Activated T-helper 1 cell treated with anti-CD3 and anti-CD28 coated beads, Interleukin-12 subunit alpha, Interleukin-12 subunit beta, Interleukin-2, Interleukin-4 antibody, amounts not matched to agents 30 ng/mL and 10 ng/mL and 1 ng/mL, durations not matched to agents 14 hours and 24 hours and 36 hours (primary cell): ENCODE measurements around the gene LRIG1. TPM values are rescaled to one million over a fixed set of nuclear protein-coding genes. Genes with fewer than 3 reads are reported as not detected.

Experiments used
- DNase-seq: peaks from one replicate; pipeline ENCODE4 v3.0.0; 2021; ENCODE audit warnings: low spot score
- H3K27ac Mint-ChIP-seq: one replicate; pipeline ENCODE4 v1.8.0; 2021; ENCODE audit warnings: mild to moderate bottlenecking, mixed read lengths
- H3K27me3 Mint-ChIP-seq: one replicate; pipeline ENCODE4 v1.8.0; 2022; ENCODE audit warnings: mild to moderate bottlenecking, moderate library complexity, mixed read lengths; ENCODE audit not compliant: insufficient read depth
- H3K36me3 Mint-ChIP-seq: one replicate; pipeline ENCODE4 v1.8.0; 2021; ENCODE audit warnings: low read depth, mixed read lengths
- H3K4me1 Mint-ChIP-seq: one replicate; pipeline ENCODE4 v1.8.0; 2021; ENCODE audit warnings: low read depth, mixed read lengths
- H3K4me3 Mint-ChIP-seq: one replicate; pipeline ENCODE4 v1.8.0; 2021; ENCODE audit warnings: mild to moderate bottlenecking, moderate library complexity, mixed read lengths
- H3K9me3 Mint-ChIP-seq: one replicate; pipeline ENCODE4 v1.8.0; 2021; ENCODE audit warnings: mixed read lengths
- intact Hi-C: fragments of 100-400 bp; cut with micrococcal nuclease; formaldehyde crosslinking; loops from one replicate; pipeline ENCODE4 v1.15.1; 2024
- total RNA-seq: library from RNA; stranded (reverse); gene quantifications from 2 replicates; pipeline ENCODE4 v1.2.3, GENCODE V29; 2022

The LRIG1 gene
- total RNA-seq, 1 donor from 2014 or later = 57.4 TPM

- H3K9me3 Mint-ChIP-seq = no peaks in the 10 kb centered on the region
- H3K4me1 Mint-ChIP-seq = peaks cover 97% of the 10 kb centered on the region
- no peak overlapping the region for H3K4me3 Mint-ChIP-seq
- H3K36me3 Mint-ChIP-seq = peaks cover 34% of the 10 kb centered on the region
- no peak for DNase-seq
- intact Hi-C loops = loop anchor here (1.0 to 10.0 kb wide), 3 partner anchors 7 to 526 kb away; no protein-coding TSS in a partner anchor
- peak overlapping the region; percentile 90 for H3K27ac Mint-ChIP-seq
- no peaks in the 10 kb centered on the region for H3K27me3 Mint-ChIP-seq
Measured at GRCh38 chr3:66490984-66491383, 9.8 kb downstream of the LRIG1 start.

DNA sequence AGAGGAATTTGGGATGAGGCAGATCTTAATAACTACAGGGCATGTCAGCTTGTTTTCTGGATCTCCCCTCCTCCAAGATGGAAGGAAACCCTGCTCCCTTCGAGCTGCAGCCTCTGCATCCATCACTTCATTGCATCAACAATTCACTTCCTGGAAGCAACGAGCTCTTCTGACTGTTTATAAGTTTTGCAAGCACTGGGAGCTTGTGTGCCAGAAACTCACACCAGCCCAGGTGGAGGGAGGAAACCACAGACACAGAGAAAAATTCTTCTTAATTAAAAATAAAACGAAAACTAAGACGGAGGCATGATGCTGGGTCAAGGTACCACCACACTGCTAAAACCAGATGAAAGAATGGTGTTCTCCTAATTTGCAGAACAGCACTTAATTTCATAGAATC is 10.6 kb downstream of the LRIG1 start:
- Mint-ChIP-seq H3K27ac (peak overlapping the region; percentile 90), H3K4me3 (peak overlapping the region; percentile 77), H3K9me3 (no peaks in the 10 kb centered on the region), H3K27me3 (no peaks in the 10 kb centered on the region), H3K4me1 (peaks cover 97% of the 10 kb centered on the region), H3K36me3 (peaks cover 39% of the 10 kb centered on the region)
- no peak for DNase-seq
- intact Hi-C loops = loop anchor here (1.0 to 10.0 kb wide), 3 partner anchors 8 to 525 kb away; no protein-coding TSS in a partner anchor

GRCh38 chr3:66489581-66489980 is 11.2 kb downstream of the LRIG1 start:
- intact Hi-C loops = no loop called here
- peaks cover 94% of the 10 kb centered on the region for H3K4me1 Mint-ChIP-seq
- no peak for DNase-seq

GRCh38 chr3:66489115-66489514 is 11.7 kb downstream of the LRIG1 start:
- DNase-seq = no peak
- Mint-ChIP-seq H3K27me3 (no peaks in the 10 kb centered on the region), H3K9me3 (no peaks in the 10 kb centered on the region), H3K4me1 (peaks cover 94% of the 10 kb centered on the region), H3K36me3 (peaks cover 39% of the 10 kb centered on the region), H3K27ac (peak overlapping the region; percentile 90), H3K4me3 (peak overlapping the region; percentile 77)
- intact Hi-C loops = no loop called here

More at GRCh38 chr3:66489581-66489980, 11.2 kb downstream of the LRIG1 start:
- Mint-ChIP-seq H3K27ac (peak overlapping the region; percentile 90), H3K36me3 (peaks cover 36% of the 10 kb centered on the region), H3K4me3 (peak overlapping the region; percentile 77), H3K27me3 (no peaks in the 10 kb centered on the region), H3K9me3 (no peaks in the 10 kb centered on the region)

- peak overlapping the region; percentile 76 for H3K27ac Mint-ChIP-seq
- peaks cover 40% of the 10 kb centered on the region for H3K36me3 Mint-ChIP-seq
- intact Hi-C loops = no loop called here
- H3K4me1 Mint-ChIP-seq = peaks cover 94% of the 10 kb centered on the region
- H3K4me3 Mint-ChIP-seq = peak overlapping the region; percentile 56
- no peaks in the 10 kb centered on the region for H3K27me3 Mint-ChIP-seq
- no peak for DNase-seq
- no peaks in the 10 kb centered on the region for H3K9me3 Mint-ChIP-seq
Measured at GRCh38 chr3:66488492-66488891, 12.3 kb downstream of the LRIG1 start.

GRCh38 chr3:66487465-66487864 is 13.4 kb downstream of the LRIG1 start:
- no peak for DNase-seq
- no peaks in the 10 kb centered on the region for H3K9me3 Mint-ChIP-seq
- peak overlapping the region; percentile 21 for H3K4me3 Mint-ChIP-seq
- H3K4me1 Mint-ChIP-seq = peaks cover 92% of the 10 kb centered on the region
- no peaks in the 10 kb centered on the region for H3K27me3 Mint-ChIP-seq
- peak overlapping the region; percentile 70 for H3K27ac Mint-ChIP-seq
- H3K36me3 Mint-ChIP-seq = peaks cover 41% of the 10 kb centered on the region
- intact Hi-C loops = no loop called here

DNA sequence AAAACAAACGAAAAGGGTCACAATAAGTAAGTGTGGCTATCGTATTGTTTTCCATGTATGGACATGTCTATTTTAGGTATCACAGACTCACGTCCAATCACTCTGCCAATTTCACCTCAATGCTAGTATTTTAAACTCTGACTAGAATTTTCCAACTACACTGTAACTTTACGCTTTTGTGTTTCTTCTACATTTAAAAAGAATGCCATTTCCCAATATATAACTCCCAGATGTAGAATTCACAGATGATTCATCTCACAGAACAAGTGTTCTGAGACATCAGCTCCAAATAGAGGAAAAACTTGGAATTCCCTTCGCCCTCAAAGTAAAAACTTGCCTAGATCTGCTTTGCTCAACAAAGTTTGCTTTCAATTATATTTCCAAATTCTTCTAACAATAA is 14.2 kb downstream of the LRIG1 start:
- no peaks in the 10 kb centered on the region for H3K9me3 Mint-ChIP-seq

GRCh38 chr3:66486202-66486601 is 14.6 kb downstream of the LRIG1 start:
- Mint-ChIP-seq H3K36me3 (peaks cover 41% of the 10 kb centered on the region), H3K27me3 (no peaks in the 10 kb centered on the region), H3K9me3 (no peaks in the 10 kb centered on the region), H3K4me3 (no peak overlapping the region), H3K27ac (no peak overlapping the region), H3K4me1 (peaks cover 79% of the 10 kb centered on the region)
- intact Hi-C loops = no loop called here
- no peak for DNase-seq

More for the DNA sequence above, 14.2 kb downstream of the LRIG1 start:
- Mint-ChIP-seq H3K27ac (peak overlapping the region; percentile 61), H3K27me3 (no peaks in the 10 kb centered on the region), H3K4me1 (peaks cover 83% of the 10 kb centered on the region), H3K36me3 (peaks cover 40% of the 10 kb centered on the region), H3K4me3 (no peak overlapping the region)
- no peak for DNase-seq
- intact Hi-C loops = no loop called here

GRCh38 chr3:66485291-66485968 is 15.4 kb downstream of the LRIG1 start:
- Mint-ChIP-seq H3K27ac (peak overlapping the region; percentile 24), H3K9me3 (peaks cover 3% of the 10 kb centered on the region), H3K27me3 (no peaks in the 10 kb centered on the region), H3K36me3 (peaks cover 44% of the 10 kb centered on the region), H3K4me3 (peak overlapping the region; percentile 51), H3K4me1 (peaks cover 71% of the 10 kb centered on the region)
- no peak for DNase-seq
- intact Hi-C loops = no loop called here

GRCh38 chr3:66484106-66484844 is 16.5 kb downstream of the LRIG1 start:
- Mint-ChIP-seq H3K27me3 (no peaks in the 10 kb centered on the region), H3K4me1 (peaks cover 60% of the 10 kb centered on the region), H3K27ac (no peak overlapping the region), H3K36me3 (peaks cover 48% of the 10 kb centered on the region), H3K9me3 (peaks cover 14% of the 10 kb centered on the region), H3K4me3 (peak overlapping the region; percentile 34)
- DNase-seq = no peak
- intact Hi-C loops = loop anchor here (5.0 kb wide), 1 partner anchor 1173 kb away; no protein-coding TSS in a partner anchor

- Mint-ChIP-seq H3K36me3 (peaks cover 52% of the 10 kb centered on the region), H3K27ac (peak overlapping the region; percentile 35), H3K4me3 (peak overlapping the region; percentile 42), H3K27me3 (no peaks in the 10 kb centered on the region), H3K4me1 (peaks cover 52% of the 10 kb centered on the region), H3K9me3 (peaks cover 15% of the 10 kb centered on the region)
- DNase-seq = no peak
- intact Hi-C loops = loop anchor here (5.0 kb wide), 1 partner anchor 1174 kb away; no protein-coding TSS in a partner anchor
Measured at GRCh38 chr3:66483409-66483906, 17.4 kb downstream of the LRIG1 start.

- Mint-ChIP-seq H3K27me3 (no peaks in the 10 kb centered on the region), H3K36me3 (peaks cover 52% of the 10 kb centered on the region), H3K9me3 (peaks cover 15% of the 10 kb centered on the region), H3K4me1 (peaks cover 48% of the 10 kb centered on the region), H3K4me3 (peak overlapping the region; percentile 42), H3K27ac (peak overlapping the region; percentile 55)
- no peak for DNase-seq
- intact Hi-C loops = loop anchor here (5.0 kb wide), 1 partner anchor 1174 kb away; no protein-coding TSS in a partner anchor
Measured at GRCh38 chr3:66483006-66483405, 17.8 kb downstream of the LRIG1 start.

DNA sequence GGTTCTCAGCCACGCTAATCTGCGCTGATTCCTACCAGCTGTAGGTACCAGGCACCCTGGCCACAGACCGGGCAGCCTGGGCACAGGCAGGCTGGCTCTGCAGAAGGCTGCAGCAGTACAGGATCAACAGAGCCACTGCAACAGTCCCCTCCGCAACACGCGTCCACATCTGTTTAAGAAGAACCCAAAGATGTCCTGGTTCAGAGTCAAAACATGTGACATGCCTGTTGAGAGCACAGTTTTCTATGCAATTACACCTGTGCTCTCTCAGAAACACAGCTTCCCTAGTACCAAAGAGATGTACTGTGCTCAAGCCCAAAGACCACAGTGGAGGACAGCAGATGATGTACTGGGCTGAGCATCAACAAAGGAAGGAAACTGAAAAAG is 18.8 kb downstream of the LRIG1 start:
- no peaks in the 10 kb centered on the region for H3K27me3 Mint-ChIP-seq
- peak overlapping the region; percentile 89 for H3K27ac Mint-ChIP-seq
- peaks cover 15% of the 10 kb centered on the region for H3K9me3 Mint-ChIP-seq
- H3K4me3 Mint-ChIP-seq = peak overlapping the region; percentile 72
- DNase-seq = no peak
- intact Hi-C loops = loop anchor here (5.0 kb wide), 1 partner anchor 1175 kb away; no protein-coding TSS in a partner anchor
- peaks cover 40% of the 10 kb centered on the region for H3K4me1 Mint-ChIP-seq
- peaks cover 52% of the 10 kb centered on the region for H3K36me3 Mint-ChIP-seq
